ENCODE measurements around the gene MFN2.
"Not testable (repeated sequence)": the region's sequence is repeated elsewhere in the genome, so short reads cannot be mapped to it uniquely, and the experiment has no call there.

MFN2 gene

GRCh38 chr1:12028957-12029511 is 48.8 kb downstream of the MFN2 start:
- DNase-seq: no peak

- no peak for DNase-seq
These were observed 49.6 kb downstream of the MFN2 start for GRCh38 chr1:12029720-12030339.

GRCh38 chr1:12031039-12031980 is 51.1 kb downstream of the MFN2 start:
- no peak for DNase-seq

GRCh38 chr1:12032161-12032621 is 51.9 kb downstream of the MFN2 start:
- DNase-seq: no peak

GRCh38 chr1:12033441-12033840 is 53.2 kb downstream of the MFN2 start:
- DNase-seq: not testable (repeated sequence)

GRCh38 chr1:12034381-12034801 is 54.1 kb downstream of the MFN2 start:
- DNase-seq: no peak

- DNase-seq: no peak
These were observed 55.1 kb downstream of the MFN2 start for GRCh38 chr1:12035312-12035711.

- DNase-seq: no peak
These were observed 57.5 kb downstream of the MFN2 start for GRCh38 chr1:12037486-12038355.

GRCh38 chr1:12038356-12039163 is 58.3 kb downstream of the MFN2 start:
- DNase-seq: no peak

GRCh38 chr1:12039164-12039525 is 58.9 kb downstream of the MFN2 start:
- no peak for DNase-seq

GRCh38 chr1:12039824-12040456 is 59.7 kb downstream of the MFN2 start:
- DNase-seq: not testable (repeated sequence)

GRCh38 chr1:12040457-12041051 is 60.3 kb downstream of the MFN2 start:
- no peak for DNase-seq

GRCh38 chr1:12044187-12044877 is 64.1 kb downstream of the MFN2 start:
- DNase-seq: not testable (repeated sequence)

GRCh38 chr1:12046749-12047119 is 66.5 kb downstream of the MFN2 start:
- DNase-seq: no peak

GRCh38 chr1:12047120-12047876 is 67.1 kb downstream of the MFN2 start:
- no peak for DNase-seq

- no peak for DNase-seq
These were observed 68.1 kb downstream of the MFN2 start for GRCh38 chr1:12048372-12048771.

- no peak for DNase-seq
These were observed 69.4 kb downstream of the MFN2 start for GRCh38 chr1:12049616-12050015.

- DNase-seq: no peak
These were observed 71.1 kb downstream of the MFN2 start for GRCh38 chr1:12051361-12051760.

- DNase-seq: peak in 1 of 2 donors; percentile 26
These were observed 71.8 kb downstream of the MFN2 start for GRCh38 chr1:12052008-12052573.
